GM21515 (cell line): ENCODE results near the gene PPME1.

Experiments used
- ATAC-seq: cut with Tn5 transposase; IDR thresholded peaks from one replicate; pipeline ENCODE4 v1.9.1; 2021; ENCODE audit not compliant: unreplicated experiment

The PPME1 gene

DNA sequence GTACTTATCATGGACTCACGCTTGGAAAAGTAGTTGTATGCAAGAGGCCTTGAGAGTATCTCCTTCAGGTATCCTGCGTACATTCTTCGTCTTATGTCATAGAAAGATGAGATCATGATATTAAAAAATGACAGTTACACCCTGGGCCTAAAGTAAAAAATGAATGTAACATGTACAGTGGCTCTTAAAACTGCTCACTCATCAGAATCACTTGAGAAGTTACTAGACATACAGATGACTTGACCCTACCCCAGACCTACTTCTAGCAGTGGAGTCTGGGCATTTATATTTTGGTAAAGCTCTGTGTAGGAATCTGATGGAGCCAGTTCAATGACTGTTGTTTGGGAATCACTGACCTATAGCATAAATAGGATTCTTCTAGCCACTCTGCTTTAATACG, 54.5 kb downstream of the PPME1 start:
- ATAC-seq = no peak

DNA sequence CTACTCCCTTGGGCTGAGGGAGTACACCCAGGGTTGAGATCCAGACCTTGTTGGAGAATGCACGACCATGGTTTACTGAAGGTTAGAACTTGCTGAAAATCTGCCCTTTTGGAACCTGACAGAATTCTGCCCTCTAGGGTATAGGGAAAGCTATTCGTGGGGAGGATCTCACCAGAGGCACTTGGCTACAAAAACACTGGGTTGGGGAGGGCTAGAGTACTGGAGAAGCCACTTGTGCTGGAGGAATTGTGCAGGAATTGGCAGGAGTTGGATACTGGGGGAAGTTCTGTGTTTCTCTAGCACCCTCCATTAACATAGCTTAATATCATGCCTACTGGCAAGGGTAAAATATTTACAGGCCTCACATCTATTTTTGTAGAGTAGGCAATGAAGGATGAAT, 55.8 kb downstream of the PPME1 start:
- no peak for ATAC-seq

DNA sequence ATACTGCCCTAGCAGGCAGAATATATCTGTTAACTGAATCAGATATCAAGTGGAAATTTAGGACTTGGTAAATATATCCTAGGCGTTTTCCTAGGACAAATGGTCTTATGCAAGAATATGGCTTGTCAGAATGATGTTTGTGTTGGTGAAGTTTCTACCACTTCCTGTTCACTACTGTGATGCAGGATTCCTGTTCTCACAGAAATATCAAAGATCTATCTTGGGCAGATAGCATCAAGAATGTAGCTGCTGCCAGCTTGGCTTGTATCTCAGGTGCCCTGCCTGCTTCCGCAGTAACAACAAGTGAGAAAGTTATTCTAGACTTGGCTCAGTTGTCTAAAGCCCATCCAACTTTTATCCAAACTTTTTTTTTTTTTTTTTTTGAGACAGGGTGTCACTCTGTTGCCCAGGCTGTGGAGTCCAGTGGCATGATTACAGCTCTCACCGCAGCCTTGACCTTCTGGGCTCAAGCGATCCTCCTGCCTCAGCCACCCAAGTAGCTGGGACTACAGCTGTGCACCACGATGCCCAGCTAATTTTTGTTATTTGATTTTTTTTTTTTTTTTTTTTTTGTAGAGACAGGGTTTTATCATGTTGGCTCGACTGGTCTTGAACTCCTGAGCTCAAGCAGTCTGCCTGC, 61.3 kb downstream of the PPME1 start:
- no peak for ATAC-seq

DNA sequence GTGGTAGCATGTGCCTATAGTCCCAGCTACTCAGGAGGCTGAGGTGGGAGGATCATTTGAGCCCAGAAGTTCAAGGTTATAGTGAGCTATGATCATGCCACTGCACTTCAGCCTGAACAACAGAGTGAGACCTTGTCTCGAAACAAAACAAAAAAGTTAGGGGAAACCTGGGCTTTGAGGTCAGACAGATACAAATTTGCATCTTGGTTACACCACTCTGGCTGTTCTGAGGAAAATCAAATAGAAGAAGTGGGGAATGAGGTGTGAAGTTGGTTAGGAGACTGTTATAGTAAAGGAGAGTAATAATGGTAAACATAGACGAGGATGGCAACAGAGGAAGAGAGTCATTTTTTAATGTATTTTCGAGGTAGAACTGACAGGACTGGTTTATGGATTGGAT, 62.6 kb downstream of the PPME1 start:
- no peak for ATAC-seq

DNA sequence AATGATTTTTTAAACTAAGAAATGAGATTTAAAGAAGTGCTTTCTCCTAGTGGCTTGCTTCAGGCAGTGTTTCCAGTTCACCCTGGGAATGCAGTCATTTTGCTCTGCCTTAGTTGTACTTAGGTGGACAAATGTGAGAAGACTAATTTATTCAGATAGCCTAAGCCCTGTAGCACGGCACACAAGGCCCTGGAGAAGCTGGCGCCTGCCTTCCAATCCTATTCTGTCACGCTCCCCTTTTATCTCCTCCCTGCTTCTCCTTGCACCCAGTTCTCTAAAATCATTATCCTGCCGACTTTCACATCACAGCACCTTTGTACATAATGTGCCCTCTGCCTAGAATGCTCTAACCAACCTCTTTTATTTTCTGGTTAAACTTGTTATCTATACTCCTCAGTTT, 64.0 kb downstream of the PPME1 start:
- ATAC-seq = no peak

DNA sequence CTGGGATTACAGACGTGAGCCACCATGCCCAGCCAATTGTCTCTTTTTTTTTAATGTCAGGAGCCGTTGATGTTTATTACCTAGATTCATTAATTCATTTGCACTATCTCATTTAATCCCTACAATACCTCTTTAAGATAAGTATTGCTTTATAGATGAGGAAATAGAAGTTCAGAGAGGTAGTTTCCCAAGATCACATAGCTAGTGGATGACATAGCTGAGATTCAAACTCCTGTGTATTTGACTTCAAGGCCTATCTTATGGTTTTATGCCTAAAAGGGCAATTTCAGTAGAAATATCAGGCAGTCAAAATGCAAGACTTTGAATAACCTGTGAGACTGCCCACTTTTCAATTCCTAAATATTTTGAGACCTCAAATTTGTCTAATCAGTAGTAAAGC, 66.5 kb downstream of the PPME1 start:
- ATAC-seq = no peak

DNA sequence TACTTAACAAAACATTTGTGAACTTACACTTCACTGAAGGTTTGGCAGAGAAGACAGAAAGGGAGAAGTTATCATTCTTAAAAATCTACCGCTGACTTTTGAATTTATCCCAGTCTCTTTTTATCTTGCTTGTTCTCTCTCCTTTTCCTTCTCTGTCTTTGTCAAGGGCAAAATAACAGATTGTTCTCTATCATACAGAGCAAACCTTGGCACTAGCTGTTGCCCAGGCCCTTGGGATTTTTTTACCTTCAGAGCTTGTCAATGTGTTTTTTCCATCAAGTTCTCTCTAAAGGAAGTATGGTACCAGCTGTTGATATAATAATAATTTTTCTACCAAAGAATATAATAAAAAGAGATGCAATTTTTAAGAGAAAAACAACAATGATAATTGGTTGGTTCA, 67.2 kb downstream of the PPME1 start:
- no peak for ATAC-seq

DNA sequence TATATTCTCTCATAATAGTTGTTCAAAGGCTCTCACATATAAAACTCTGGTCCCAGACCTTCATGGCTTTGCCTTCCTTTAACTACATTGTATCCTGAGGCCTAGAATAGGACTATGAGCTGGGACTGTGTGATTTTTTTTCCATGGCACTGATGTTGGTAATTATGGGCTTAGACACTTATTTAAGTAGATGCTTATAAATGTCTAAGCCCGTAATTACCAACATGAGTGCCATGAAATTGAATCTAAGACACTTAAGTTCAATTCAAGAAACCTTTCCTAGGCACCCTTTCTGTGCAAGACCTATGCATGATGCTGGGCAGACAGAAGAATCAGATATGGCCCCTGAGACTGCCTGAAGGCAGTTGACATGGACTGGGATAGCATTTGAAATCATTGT, 77.4 kb downstream of the PPME1 start:
- no peak for ATAC-seq

DNA sequence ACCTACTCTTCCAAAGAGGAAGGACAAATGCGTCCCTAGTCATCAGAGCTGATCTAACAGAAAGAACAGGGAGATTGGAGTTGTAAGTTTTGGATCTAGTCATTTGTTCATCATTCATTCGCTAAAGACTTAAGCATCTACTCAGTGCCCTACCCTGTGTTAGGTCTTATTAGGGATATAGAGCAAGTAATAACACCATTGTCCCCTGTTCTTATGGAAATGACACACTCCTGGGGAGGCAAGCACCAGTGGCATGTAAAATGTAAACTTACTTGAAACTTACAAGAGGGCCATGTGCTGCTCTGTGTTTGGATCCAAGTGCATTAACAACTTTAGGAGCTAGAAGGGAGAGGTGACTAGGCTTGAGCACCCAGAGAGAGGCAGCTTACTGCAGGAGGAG, 78.4 kb downstream of the PPME1 start:
- ATAC-seq = no peak

DNA sequence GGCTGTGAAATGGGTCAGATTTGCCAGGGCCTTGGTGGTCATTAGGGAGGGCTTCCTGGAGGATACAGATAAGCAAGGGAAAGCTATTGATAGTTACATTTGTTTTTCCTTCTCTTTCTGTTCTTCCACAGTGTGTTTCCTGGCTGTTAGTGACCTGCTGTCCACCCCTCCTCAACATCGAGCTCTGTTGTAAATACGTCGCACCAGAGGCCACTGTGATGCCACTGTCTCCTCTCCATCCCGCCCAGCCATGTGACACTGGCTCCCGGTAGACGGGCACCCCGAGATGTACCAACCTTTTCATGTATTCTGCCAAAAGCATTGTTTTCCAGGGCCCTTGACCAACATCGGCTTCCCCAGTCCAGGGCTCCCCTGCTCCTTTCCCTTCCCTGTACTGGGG, 82.3 kb downstream of the PPME1 start:
- no peak for ATAC-seq

DNA sequence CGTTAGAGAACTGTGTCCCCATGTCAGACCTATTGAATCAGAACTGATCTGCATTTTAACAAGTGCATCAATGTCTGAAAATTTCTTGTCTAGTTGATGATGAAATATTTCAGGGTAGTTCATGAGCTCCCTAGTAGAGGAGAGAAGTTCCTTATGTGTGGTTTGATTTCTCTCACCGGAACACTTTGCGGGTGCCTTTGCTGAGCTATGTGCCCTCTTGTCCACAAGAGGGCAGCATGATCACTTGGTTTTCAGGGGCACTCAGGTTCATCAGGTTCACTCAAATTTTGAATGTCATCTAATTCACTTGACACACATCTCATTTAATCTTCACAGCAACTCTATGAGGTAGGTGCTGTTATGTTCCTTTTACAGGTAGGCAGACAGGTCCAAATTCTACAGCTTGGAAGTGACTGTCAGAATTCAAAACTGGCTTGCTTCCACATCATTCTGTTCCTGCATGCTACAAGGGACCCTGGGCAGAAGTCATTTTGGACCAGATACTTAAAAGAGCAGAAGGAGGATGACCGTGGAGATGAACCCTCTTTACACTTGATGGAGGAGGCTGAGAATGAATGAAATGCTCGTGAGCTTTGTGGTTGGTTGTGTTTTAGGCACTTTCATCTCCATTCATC, 84.8 kb downstream of the PPME1 start:
- ATAC-seq = no peak

DNA sequence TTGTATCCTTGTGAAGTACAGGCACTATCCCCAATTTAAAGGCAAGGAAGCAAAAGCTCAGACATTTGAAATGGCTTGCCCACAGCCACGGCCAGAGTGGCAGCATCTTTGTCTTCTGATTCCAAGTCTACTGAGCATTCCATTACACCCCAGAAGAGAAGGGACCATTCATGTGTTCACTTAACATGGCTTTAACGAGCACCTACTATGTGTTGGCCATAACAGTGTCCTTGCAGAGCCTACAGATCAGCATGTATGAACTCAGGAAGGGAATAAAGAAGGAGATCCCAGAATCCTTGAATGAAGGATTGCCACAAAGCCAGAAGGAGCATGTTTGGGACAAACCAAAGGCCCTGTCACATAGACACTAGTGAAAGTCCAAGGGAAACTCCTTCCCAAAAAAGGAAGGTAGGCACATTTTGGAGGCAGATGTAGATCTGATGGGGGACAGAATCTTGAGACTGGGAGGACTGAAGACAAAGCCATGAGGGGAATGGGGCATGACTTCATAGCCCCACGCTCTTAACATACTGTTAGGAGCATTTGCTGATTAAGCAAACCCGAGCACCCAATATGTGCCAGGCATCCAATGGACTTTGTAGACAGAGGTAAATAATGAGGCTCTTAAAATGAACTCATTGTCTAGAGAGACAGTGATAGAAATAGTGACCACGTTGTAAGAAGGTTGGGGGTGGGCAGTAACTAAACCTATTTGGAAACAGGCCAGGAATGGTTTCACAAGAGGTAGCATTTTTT, 85.5 kb downstream of the PPME1 start:
- ATAC-seq = no peak

DNA sequence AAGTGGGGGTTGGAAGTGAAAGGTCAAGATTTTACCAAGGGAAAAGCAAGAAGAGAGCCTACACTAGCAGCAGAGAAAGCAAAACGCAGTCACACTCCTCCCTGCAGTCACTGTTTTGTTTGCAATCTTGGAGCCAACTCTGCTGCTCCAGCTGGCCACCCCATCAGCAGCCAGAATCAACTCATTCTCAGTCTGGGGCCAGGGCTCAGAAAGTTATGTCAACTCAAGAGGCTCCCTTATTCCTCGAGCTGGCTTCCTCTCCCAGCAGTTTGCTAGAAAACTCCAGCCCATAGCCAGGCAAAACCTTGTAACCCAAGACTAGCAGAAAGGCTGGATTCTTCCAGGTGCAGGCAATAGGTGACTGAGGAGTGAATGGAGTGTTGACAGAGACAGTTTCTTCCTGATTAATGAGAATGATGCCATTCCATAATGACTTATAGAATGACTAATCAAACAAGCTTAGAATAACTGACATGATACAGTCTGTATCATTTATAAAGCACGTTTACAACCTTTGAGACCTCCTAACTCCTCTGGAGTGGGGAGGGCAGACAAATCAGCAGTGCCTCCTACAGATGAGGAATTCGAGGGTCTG, 87.0 kb downstream of the PPME1 start:
- ATAC-seq = no peak

DNA sequence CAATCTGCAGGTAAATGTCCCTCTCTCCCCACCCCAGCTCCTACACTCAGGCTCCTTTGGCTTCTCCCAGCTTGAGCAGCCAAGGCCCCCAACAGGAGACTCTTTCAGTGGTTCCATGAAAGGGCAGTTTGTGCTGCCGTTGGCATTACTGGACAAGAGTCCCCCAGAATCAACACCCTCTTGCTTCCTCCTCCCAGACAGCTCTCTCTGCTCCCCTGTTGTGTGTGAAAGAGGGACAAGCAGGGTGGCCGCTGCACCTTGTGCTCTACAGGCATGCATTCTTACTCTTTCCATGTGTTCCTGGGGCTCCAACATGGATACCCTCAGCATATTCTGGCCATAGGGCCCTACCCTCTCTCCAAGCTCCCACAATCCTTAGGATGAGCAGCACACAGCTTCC, 91.6 kb downstream of the PPME1 start:
- no peak for ATAC-seq

DNA sequence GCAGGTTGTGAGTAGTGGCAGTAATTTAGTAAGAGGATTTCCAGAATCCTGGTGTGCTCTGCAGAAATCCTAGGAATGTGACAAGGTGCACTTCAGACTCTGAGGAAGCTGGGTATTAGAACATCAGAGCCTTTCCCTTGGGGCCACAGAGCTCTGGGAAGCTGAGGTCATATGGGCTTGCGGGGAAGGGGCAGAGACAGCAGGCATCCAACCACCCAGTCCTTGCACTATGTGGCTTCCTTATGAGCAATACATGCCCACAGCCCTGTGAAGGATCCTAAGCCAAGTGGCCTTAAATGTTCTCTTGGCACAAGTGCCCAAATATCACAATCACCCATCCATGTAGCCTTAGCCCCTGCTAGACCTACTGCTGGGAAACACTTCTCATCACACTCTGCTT, 94.2 kb downstream of the PPME1 start:
- ATAC-seq = no peak

DNA sequence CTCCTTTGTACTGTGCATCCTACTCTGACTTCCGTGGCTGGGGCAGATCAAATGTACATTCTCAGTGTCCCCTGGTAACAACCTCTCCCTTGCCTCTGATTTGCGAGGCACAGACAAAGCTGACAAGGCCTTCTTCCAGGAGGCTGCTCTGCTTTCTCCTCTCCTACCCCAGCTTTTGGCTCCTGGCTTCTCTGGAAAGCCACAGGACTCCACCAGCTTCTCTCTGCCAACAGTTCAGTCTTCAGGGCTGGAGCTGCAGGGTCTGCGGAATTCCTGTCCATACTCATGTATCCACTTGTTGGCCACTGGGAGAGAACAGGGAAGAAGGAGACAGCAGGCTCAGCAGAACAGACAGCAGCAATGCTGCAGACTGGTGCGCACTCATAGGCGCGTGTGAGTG, 95.9 kb downstream of the PPME1 start:
- ATAC-seq = no peak

DNA sequence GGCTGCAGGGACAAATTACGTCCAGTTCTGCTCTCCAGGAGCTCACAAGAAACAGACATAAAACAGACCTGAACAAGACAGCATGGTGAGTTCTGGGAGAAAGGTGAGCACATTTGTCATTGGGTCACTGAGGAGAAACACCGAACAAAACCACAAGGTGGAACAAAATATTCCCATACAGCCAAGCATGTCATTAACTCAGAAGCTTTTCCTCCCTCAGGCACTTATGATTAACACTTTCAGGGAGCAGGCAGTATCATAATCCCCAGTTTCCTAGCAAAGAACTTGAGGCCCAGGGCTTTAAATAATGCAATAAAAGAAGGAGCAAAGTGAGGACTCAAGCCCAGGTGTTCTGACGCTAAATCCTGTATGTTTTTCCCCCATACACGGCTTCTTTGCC, 97.4 kb downstream of the PPME1 start:
- ATAC-seq = no peak

DNA sequence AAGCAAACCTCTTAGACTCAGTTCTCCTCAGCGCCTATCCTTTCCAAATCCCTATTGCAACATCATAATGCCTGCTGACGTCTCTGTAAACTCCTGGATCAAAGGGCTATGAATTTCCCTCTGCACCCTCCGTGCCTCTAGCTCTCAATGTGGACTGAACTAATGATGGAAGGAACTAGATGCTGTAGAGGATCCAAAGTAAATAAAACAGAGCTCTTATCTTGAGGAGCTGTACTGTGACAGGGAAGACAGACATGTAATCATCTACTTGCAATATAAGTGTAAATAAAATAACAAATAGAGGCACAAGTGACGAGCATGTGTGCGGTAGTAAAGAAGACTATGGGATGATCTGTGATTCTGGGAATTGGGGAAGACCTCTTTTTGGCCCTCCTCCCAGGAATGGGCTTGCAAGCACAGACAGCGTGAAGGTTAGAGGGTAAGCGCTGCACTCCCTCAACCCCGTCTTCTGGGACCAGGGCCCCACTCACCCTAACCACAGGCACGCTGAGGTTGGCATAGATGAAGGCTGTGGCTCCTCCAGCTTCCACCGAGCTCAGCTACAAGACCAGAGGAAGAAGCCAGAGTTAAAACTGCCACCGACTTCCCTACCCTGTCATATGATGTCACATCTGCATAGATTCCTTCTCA, 98.2 kb downstream of the PPME1 start:
- no peak for ATAC-seq

DNA sequence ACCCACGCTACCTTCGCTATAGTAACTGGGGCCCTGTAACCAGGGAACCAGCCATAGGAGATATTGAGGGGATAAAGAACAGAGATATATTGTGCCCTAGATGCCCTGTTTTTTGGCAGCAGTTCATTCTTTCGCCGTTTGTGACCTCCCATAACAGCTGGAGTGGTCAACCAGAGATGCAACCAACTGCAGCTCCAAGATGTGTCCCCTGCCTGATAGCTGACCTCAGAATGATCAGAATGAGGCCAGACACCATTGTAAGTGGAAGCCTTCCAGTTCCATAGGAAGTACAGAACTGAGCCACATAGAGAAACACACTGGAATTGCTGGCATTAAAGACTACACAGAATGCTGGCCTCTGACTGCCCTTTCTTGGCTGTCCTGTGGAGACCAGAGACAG, 101.2 kb downstream of the PPME1 start:
- ATAC-seq = no peak

DNA sequence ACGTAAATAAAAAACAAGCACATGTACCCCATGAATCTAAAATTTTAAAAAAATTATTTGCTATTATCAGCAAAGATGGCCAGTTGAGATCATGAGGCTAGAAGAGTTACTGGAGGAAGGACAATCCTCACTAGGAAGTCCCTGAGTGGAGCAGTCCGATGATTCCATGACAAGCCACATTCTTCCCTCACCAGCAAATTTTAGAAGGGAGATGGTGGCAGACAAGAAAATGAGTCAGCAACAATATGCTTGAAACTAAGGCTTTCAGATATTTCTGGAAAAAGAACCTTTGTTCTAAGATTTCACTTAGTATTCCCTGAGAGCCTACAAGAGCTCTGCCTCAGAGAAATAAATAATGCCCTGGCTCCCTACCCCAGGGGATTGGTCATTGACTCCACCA, 105.5 kb downstream of the PPME1 start:
- ATAC-seq = no peak

DNA sequence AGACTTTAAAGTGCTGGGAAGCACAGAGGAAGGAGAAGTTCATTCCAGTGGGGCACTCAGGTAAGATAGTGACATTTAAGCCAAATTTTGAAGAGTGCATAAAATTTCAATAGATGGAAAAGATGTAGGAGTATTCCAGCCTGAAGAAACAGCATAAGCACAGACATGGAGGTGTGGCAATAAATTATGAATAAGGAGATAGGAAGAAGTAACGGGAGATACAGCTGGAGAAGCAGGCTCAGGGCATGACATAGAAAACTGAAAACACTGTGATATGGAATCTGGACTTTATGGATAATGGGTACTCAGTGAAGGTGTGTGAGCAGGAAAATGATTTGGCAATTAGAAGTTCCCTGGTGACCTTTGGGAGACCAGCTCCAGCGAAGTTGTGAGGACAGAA, 107.0 kb downstream of the PPME1 start:
- ATAC-seq = no peak

DNA sequence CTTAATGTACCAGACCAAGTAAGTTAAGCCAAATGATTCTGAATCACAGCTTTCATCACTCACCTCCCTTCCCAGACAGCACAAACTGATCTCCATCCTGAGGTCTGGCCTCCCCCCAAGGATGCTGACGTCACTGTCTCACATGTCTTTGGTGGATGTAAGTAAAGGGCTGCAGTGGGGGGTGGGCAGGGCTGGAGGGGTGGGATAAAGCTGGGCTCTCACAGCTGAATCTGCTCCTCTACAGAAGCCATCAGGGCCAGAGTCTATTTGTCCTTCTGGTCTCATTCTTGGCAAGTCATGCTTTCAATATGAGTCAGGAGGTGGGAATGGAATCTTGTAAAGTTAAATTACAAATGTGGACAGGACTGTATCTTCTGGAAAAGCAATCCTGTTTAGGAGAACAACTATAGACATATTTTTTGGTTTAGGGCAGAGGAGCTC, 107.7 kb downstream of the PPME1 start:
- ATAC-seq = no peak
